GM23248 (cell line): ENCODE measurements around the gene CT55.
"Not testable (repeated sequence)": the region's sequence is repeated elsewhere in the genome, so short reads cannot be mapped to it uniquely, and the experiment has no call there.

Experiments
- EZH2 ChIP-seq: fragments of 200-600 bp; sonication (generic); IDR thresholded peaks from 2 replicates; pipeline ENCODE4 v1.6.1; 2018; ENCODE audit warnings: antibody characterized with exemption, mild to moderate bottlenecking; ENCODE audit not compliant: insufficient read depth, poor library complexity, severe bottlenecking
- EZH2phosphoT487 ChIP-seq: fragments of 200-600 bp; sonication (generic); IDR thresholded peaks from 2 replicates; pipeline ENCODE4 v1.6.1; 2018; ENCODE audit warnings: antibody characterized with exemption, moderate library complexity, mild to moderate bottlenecking, low read depth; ENCODE audit not compliant: insufficient read depth

- not testable (repeated sequence) for TF ChIP-seq EZH2, EZH2phosphoT487
Measured at GRCh38 chrX:135169534-135169933, 1.7 kb downstream of the CT55 start.
